Measurements from ENCODE around the gene KTI12. TPM values are rescaled to one million over a fixed set of nuclear protein-coding genes. Genes with fewer than 3 reads are reported as not detected.
A peak's percentile ranks its signal among the peaks of the same experiment; 100 is the strongest.

The KTI12 gene
- total and polyA plus RNA-seq, 2 donors from 2014 or later = 6.4 to 8.5 TPM

- intact Hi-C loops (cut with DNase I) = no loop called here
- H3K27ac ChIP-seq (ENCODE audit: low read depth in 2 of 2, low read length in 2 of 2) = no peak overlapping the region
- TF ChIP-seq CTCF (IDR thresholded peaks at IDR 0.05; ENCODE audit: borderline replicate concordance, extremely low read depth, insufficient read depth) = no peak
- no peak for FAIRE-seq
- H3K4me1 ChIP-seq (ENCODE audit: control insufficient read depth in 2 of 3, insufficient read depth in 2 of 3, low read depth in 1 of 3, low read length in 3 of 3) = no peaks in the 10 kb centered on the region
- no peaks in the 10 kb centered on the region for H3K27me3 ChIP-seq (ENCODE audit: control insufficient read depth, insufficient read depth, low read length)
- no peaks in the 10 kb centered on the region for H3K9me3 ChIP-seq (ENCODE audit: control insufficient read depth in 2 of 3, insufficient read depth in 1 of 3, low read length in 3 of 3)
- no peaks in the 10 kb centered on the region for H3K36me3 ChIP-seq (ENCODE audit: control insufficient read depth in 2 of 3, insufficient read depth in 3 of 3, low read length in 3 of 3)
- H3K4me3 ChIP-seq (ENCODE audit: low read length in 3 of 3) = no peak overlapping the region
- no peak overlapping the region for H3K9ac ChIP-seq (ENCODE audit: low read length in 3 of 3)
- DNase-seq = no peak
These were observed 8.1 kb upstream of the KTI12 start for GRCh38 chr1:52041551-52042185.

- no peak for FAIRE-seq
- H3K36me3 ChIP-seq (ENCODE audit: control insufficient read depth in 2 of 3, insufficient read depth in 3 of 3, low read length in 3 of 3) = peaks cover 0 to 2% (median 0%) of the 10 kb centered on the region in 3 donors
- no peak overlapping the region for H3K9ac ChIP-seq (ENCODE audit: low read length in 3 of 3)
These were observed 4.3 kb upstream of the KTI12 start for GRCh38 chr1:52037909-52038308.

GRCh38 chr1:52037402-52037814, 3.8 kb upstream of the KTI12 start:
- no peak for FAIRE-seq
- no peak for DNase-seq
- Histone ChIP-seq H3K27me3 (ENCODE audit: control insufficient read depth, insufficient read depth, low read length) (no peaks in the 10 kb centered on the region), H3K9me3 (ENCODE audit: control insufficient read depth in 2 of 3, insufficient read depth in 1 of 3, low read length in 3 of 3) (no peaks in the 10 kb centered on the region), H3K9ac (ENCODE audit: low read length in 3 of 3) (no peak overlapping the region), H3K4me3 (ENCODE audit: low read length in 3 of 3) (no peak overlapping the region), H3K36me3 (ENCODE audit: control insufficient read depth in 2 of 3, insufficient read depth in 3 of 3, low read length in 3 of 3) (peaks cover 0 to 2% (median 0%) of the 10 kb centered on the region in 3 donors), H3K4me1 (ENCODE audit: control insufficient read depth in 2 of 3, insufficient read depth in 2 of 3, low read depth in 1 of 3, low read length in 3 of 3) (peaks cover under 1 to 4% (median 2%) of the 10 kb centered on the region in 3 donors), H3K27ac (ENCODE audit: low read depth in 2 of 2, low read length in 2 of 2) (no peak overlapping the region)
- TF ChIP-seq CTCF (IDR thresholded peaks at IDR 0.05; ENCODE audit: borderline replicate concordance, extremely low read depth, insufficient read depth) = no peak
- intact Hi-C loops (cut with DNase I) = no loop called here

More at GRCh38 chr1:52037909-52038308, 4.3 kb upstream of the KTI12 start:
- Histone ChIP-seq H3K27me3 (ENCODE audit: control insufficient read depth, insufficient read depth, low read length) (no peaks in the 10 kb centered on the region), H3K27ac (ENCODE audit: low read depth in 2 of 2, low read length in 2 of 2) (no peak overlapping the region), H3K9me3 (ENCODE audit: control insufficient read depth in 2 of 3, insufficient read depth in 1 of 3, low read length in 3 of 3) (no peaks in the 10 kb centered on the region), H3K4me3 (ENCODE audit: low read length in 3 of 3) (no peak overlapping the region), H3K4me1 (ENCODE audit: control insufficient read depth in 2 of 3, insufficient read depth in 2 of 3, low read depth in 1 of 3, low read length in 3 of 3) (no peaks in the 10 kb centered on the region)
- intact Hi-C loops (cut with DNase I) = no loop called here
- no peak for TF ChIP-seq CTCF (IDR thresholded peaks at IDR 0.05; ENCODE audit: borderline replicate concordance, extremely low read depth, insufficient read depth)
- no peak for DNase-seq

- peaks cover 4 to 13% (median 10%) of the 10 kb centered on the region in 3 donors for H3K4me1 ChIP-seq (ENCODE audit: control insufficient read depth in 2 of 3, insufficient read depth in 2 of 3, low read depth in 1 of 3, low read length in 3 of 3)
- no peak for DNase-seq
- peak overlapping the region; percentile 88 to 93 (median 92) for H3K4me3 ChIP-seq (ENCODE audit: low read length in 3 of 3)
- intact Hi-C loops (cut with DNase I) = no loop called here
- peak overlapping the region in 2 of 3 donors; percentile 81 to 83 for H3K9ac ChIP-seq (ENCODE audit: low read length in 3 of 3)
- FAIRE-seq = no peak
- H3K36me3 ChIP-seq (ENCODE audit: control insufficient read depth in 2 of 3, insufficient read depth in 3 of 3, low read length in 3 of 3) = peaks cover 0 to 2% (median 0%) of the 10 kb centered on the region in 3 donors
- peak overlapping the region; percentile 87 for H3K27ac ChIP-seq (ENCODE audit: low read depth in 2 of 2, low read length in 2 of 2)
- H3K27me3 ChIP-seq (ENCODE audit: control insufficient read depth, insufficient read depth, low read length) = no peaks in the 10 kb centered on the region
- no peak for TF ChIP-seq CTCF (IDR thresholded peaks at IDR 0.05; ENCODE audit: borderline replicate concordance, extremely low read depth, insufficient read depth)
- H3K9me3 ChIP-seq (ENCODE audit: control insufficient read depth in 2 of 3, insufficient read depth in 1 of 3, low read length in 3 of 3) = no peaks in the 10 kb centered on the region
These were observed 407 bp upstream of the KTI12 start for GRCh38 chr1:52034050-52034384.

Data from kidney (tissue), 14 donors.